Measurements from ENCODE around the gene EXOSC1.
"Not testable (repeated sequence)": the region's sequence is repeated elsewhere in the genome, so short reads cannot be mapped to it uniquely, and the experiment has no call there.

The EXOSC1 gene

DNA sequence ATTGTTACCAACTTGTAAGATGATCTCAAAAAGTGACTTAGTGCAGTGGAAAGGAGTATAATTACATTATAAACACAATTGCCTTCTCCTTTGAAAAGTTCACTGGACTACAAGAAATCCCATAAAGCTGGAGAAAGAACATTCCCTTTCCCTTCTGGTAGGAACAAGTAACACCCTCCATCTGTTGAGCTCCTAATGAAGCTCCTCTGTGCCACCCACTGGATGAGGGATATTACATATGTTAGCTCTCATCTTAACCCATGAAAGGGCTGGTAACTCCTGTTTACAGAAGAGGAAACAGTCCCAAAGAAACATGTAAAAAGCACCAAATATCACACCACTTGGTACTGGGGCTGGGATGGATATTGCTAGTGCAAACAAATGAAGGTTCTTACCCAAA, 11.8 kb downstream of the EXOSC1 start:
- Histone ChIP-seq H3K36me3 (ENCODE audit: control insufficient read depth, insufficient read depth, low read length, severe bottlenecking) (peaks cover 72% of the 10 kb centered on the region), H3K27me3 (replicated peaks; ENCODE audit: control insufficient read depth, insufficient read depth, low read length) (no peaks in the 10 kb centered on the region), H3K9ac (ENCODE audit: low read length) (no peak overlapping the region), H3K4me3 (ENCODE audit: low read length) (no peak overlapping the region), H3K4me1 (ENCODE audit: control insufficient read depth, insufficient read depth, low read length) (peaks cover 8% of the 10 kb centered on the region), H3K9me3 (ENCODE audit: control insufficient read depth, low read length) (no peaks in the 10 kb centered on the region)
- no peak for DNase-seq (ENCODE audit: low read depth)

DNA sequence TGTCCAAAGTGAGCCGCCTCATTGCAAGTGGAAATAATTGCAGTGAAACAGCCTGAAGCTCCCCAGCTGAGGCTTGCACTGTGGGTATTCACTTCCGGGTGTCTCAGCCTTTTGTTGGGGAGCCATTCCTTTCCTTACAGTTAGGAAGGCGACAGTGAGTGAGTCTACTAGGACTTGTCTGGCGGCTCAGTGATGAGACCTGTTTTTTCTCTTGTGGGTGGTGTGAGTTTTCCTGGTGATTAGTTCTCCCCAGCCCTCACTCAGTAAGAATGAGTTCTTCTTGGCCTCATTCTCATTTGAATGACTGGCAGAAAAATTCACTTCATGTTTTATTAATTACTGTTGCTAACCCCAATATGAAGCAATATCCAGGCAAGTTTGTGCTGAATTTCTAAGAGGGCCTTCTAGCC, 17.2 kb downstream of the EXOSC1 start:
- DNase-seq (ENCODE audit: low read depth) = peak; percentile 48
- H3K4me3 ChIP-seq (ENCODE audit: low read length) = peak overlapping the region; percentile 97
- peak overlapping the region; percentile 98 for H3K9ac ChIP-seq (ENCODE audit: low read length)
- H3K9me3 ChIP-seq (ENCODE audit: control insufficient read depth, low read length) = no peaks in the 10 kb centered on the region
- H3K27me3 ChIP-seq (replicated peaks; ENCODE audit: control insufficient read depth, insufficient read depth, low read length) = no peaks in the 10 kb centered on the region
- H3K4me1 ChIP-seq (ENCODE audit: control insufficient read depth, insufficient read depth, low read length) = peaks cover 37% of the 10 kb centered on the region
- peaks cover 32% of the 10 kb centered on the region for H3K36me3 ChIP-seq (ENCODE audit: control insufficient read depth, insufficient read depth, low read length, severe bottlenecking)

DNA sequence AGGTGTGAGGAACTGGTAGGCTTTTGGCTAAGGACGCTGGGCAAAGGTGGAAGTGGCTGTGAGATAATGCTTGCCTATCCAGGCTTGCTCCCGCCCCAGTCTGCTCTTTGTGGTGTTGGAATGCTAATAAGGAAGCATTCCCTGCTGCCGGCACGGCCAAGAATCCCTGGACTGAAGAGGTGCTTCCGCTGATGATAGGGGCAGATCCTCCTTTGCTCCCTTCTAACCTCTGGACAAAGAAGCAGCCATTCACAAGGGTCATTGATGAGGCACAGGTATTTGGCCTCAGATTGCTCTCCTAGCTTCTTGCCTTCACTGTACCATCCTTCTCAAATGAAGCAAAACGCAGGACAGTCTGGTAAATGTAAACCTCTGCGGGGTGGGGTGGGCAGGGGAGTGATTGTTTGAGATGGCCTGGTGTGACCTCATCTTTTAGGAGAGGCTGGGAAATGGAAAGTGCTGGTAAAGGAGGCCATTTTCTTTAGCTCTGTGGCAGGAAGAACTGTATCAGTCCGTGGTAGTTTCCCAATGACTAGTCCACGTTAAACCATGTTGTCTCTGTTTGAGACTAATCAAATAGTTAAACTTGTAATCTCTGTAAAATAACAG, 18.1 kb downstream of the EXOSC1 start:
- DNase-seq (ENCODE audit: low read depth) = peak; percentile 48
- Histone ChIP-seq H3K36me3 (ENCODE audit: control insufficient read depth, insufficient read depth, low read length, severe bottlenecking) (peaks cover 28% of the 10 kb centered on the region), H3K4me1 (ENCODE audit: control insufficient read depth, insufficient read depth, low read length) (peaks cover 40% of the 10 kb centered on the region), H3K4me3 (ENCODE audit: low read length) (peak overlapping the region; percentile 97), H3K27me3 (replicated peaks; ENCODE audit: control insufficient read depth, insufficient read depth, low read length) (no peaks in the 10 kb centered on the region), H3K9ac (ENCODE audit: low read length) (peak overlapping the region; percentile 98), H3K9me3 (ENCODE audit: control insufficient read depth, low read length) (no peaks in the 10 kb centered on the region)

DNA sequence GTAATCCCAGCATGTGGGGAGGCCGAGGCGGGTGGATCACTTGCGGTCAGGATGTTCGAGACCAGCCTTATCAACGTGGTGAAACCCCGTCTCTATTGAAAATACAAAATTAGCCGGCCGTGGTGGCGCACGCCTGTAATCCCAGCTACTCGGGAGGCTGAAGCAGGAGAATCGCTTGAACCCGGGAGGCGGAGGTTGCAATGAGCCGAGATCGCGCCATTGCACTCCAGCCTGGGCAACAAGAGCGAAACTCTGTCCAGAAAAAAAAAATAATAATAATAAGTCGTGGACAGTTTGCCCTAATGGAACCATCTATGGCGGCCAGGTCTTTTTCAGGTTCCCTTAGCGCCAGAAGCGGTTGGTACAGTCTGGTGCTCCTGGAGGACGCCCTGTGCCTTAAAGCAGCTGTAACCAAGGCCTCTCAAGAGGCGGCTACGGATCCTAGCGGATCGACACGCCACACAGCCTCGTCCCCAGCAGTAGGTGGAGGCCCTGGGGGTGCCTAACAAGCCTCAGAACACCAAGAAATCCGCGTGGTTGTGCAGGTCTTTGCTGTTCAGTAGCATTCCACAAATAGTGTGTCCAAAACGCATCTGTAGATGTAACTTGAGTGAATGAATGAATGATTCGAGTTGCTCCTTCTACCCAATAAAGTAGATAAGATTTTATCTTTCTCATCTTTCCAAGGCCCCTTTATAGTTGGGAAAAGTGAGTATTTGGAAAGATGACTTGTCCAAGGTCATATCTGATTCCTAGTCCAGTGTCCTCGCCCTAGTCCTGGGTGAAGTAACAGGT, 18.8 kb downstream of the EXOSC1 start:
- peak; percentile 51 for DNase-seq (ENCODE audit: low read depth)
- peak overlapping the region; percentile 98 for H3K9ac ChIP-seq (ENCODE audit: low read length)

DNA sequence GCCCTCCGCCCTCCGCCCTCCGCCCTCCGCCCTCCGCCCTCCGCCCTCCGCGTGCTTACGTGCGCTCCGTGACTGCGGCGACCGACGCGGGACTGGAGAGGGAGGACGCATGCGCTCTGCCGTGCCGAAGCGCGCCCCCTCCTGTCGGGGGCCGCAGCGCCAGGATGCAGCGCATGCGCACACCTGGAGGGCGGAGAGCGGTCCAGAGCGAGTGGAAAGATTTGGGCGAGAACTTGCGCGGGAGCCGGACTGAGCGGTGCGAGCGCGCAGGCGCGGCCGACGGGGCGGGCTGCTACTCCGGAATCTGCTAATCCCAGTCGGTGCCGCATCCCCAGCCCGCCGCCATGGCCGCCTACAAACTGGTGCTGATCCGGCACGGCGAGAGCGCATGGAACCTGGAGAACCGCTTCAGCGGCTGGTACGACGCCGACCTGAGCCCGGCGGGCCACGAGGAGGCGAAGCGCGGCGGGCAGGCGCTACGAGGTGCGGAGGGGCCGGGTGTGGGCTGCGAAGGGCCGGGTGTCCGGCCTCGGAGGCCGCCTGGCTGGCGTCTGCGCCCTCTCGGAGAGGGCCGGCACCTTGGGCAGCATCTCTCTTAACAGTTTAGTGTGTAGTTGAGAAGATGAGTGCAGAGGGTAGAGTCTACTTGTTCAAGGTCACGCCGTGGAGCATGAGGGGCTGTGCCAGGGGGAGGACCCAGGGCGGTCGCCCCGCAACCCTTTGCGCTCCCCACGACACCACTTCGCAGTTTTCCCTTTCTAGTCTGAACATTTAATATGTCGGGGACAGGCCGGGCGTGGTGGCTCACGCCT, 19.6 kb downstream of the EXOSC1 start, which contains the start of gene PGAM1:
TSS of gene PGAM1 (plus strand) at position 228 of the 812 bp plus-strand sequence. CDS start at position 345, 117 bp downstream.
- Histone ChIP-seq H3K36me3 (ENCODE audit: control insufficient read depth, insufficient read depth, low read length, severe bottlenecking) (peaks cover 17% of the 10 kb centered on the region), H3K4me1 (ENCODE audit: control insufficient read depth, insufficient read depth, low read length) (peaks cover 40% of the 10 kb centered on the region), H3K27me3 (replicated peaks; ENCODE audit: control insufficient read depth, insufficient read depth, low read length) (no peaks in the 10 kb centered on the region), H3K4me3 (ENCODE audit: low read length) (peak within 1 kb of the TSS; percentile 97), H3K9me3 (ENCODE audit: control insufficient read depth, low read length) (no peaks in the 10 kb centered on the region), H3K9ac (ENCODE audit: low read length) (peak within 1 kb of the TSS; percentile 98)
- peak; percentile 97 for DNase-seq (ENCODE audit: low read depth)

More for the DNA sequence above, 18.8 kb downstream of the EXOSC1 start:
- no peaks in the 10 kb centered on the region for H3K9me3 ChIP-seq (ENCODE audit: control insufficient read depth, low read length)
- peak overlapping the region; percentile 97 for H3K4me3 ChIP-seq (ENCODE audit: low read length)
- H3K36me3 ChIP-seq (ENCODE audit: control insufficient read depth, insufficient read depth, low read length, severe bottlenecking) = peaks cover 25% of the 10 kb centered on the region
- H3K4me1 ChIP-seq (ENCODE audit: control insufficient read depth, insufficient read depth, low read length) = peaks cover 40% of the 10 kb centered on the region
- H3K27me3 ChIP-seq (replicated peaks; ENCODE audit: control insufficient read depth, insufficient read depth, low read length) = no peaks in the 10 kb centered on the region

DNA sequence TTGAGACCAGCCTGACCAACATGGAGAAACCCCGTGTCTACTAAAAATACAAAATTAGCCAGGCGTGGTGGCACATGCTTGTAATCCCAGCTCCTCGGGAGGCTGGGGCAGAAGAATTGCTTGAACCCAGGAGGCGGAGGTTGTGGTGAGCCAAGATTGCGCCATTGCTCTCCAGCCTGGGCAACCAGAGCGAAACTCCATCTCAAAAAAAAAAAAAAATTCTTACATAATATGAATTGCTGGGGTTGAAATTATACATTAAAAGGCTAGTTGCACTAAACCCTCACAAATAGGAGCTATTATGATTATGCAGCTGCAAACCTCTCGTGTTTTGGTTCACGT, 22.1 kb downstream of the EXOSC1 start:
- H3K27me3 ChIP-seq (replicated peaks; ENCODE audit: control insufficient read depth, insufficient read depth, low read length); H3K9ac ChIP-seq (ENCODE audit: low read length); H3K9me3 ChIP-seq (ENCODE audit: control insufficient read depth, low read length); DNase-seq (ENCODE audit: low read depth); H3K4me3 ChIP-seq (ENCODE audit: low read length); H3K36me3 ChIP-seq (ENCODE audit: control insufficient read depth, insufficient read depth, low read length, severe bottlenecking): not testable (repeated sequence)
- H3K4me1 ChIP-seq (ENCODE audit: control insufficient read depth, insufficient read depth, low read length) = peaks cover 34% of the 10 kb centered on the region

DNA sequence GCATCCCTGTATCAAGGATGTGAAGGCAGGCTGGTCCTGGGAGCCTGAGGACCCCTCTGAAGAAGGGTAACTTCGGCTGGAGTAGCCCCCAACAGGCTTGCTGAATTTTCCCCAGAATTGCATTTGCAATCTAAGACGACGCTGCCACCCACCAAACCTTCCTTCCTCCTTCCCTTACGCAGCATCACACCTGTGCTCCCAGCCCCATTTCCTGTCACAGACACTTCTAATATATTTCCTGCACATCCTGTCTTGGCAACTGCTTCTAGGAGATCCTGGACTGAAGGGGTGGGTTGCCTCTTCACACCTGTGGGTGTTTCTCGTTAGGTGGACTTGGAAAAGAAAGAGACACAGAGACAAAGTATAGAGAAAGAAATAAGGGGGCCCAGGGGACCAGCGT, 29.2 kb downstream of the EXOSC1 start:
- no peaks in the 10 kb centered on the region for H3K9me3 ChIP-seq (ENCODE audit: control insufficient read depth, low read length)
- no peak overlapping the region for H3K9ac ChIP-seq (ENCODE audit: low read length)
- no peaks in the 10 kb centered on the region for H3K36me3 ChIP-seq (ENCODE audit: control insufficient read depth, insufficient read depth, low read length, severe bottlenecking)
- peaks cover 14% of the 10 kb centered on the region for H3K4me1 ChIP-seq (ENCODE audit: control insufficient read depth, insufficient read depth, low read length)
- no peak for DNase-seq (ENCODE audit: low read depth)
- no peak overlapping the region for H3K4me3 ChIP-seq (ENCODE audit: low read length)
- H3K27me3 ChIP-seq (replicated peaks; ENCODE audit: control insufficient read depth, insufficient read depth, low read length) = no peaks in the 10 kb centered on the region

DNA sequence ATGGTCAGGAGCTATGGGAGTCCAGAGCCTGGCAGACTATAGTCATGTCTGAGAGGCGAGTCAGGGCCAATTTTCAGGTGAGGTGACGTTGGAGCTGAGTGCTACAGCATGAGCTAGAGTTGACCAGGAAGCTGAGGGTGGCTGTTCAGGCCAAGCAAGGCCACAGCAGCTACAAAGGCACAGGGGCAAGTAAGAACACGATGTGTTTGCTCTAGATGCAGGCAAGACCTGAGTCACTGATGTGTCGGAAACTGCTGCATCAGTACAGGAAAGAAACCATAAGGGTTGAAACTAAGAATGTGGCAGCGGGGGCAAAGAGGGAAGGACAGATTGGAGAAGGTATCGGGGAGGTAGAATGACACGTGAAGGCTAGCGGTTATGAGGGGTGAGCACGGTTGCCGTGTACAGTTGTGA, 32.9 kb downstream of the EXOSC1 start:
- H3K9ac ChIP-seq (ENCODE audit: low read length) = no peak overlapping the region
- peaks cover 8% of the 10 kb centered on the region for H3K4me1 ChIP-seq (ENCODE audit: control insufficient read depth, insufficient read depth, low read length)
- DNase-seq (ENCODE audit: low read depth) = no peak
- H3K9me3 ChIP-seq (ENCODE audit: control insufficient read depth, low read length) = no peaks in the 10 kb centered on the region
- H3K4me3 ChIP-seq (ENCODE audit: low read length) = no peak overlapping the region
- H3K27me3 ChIP-seq (replicated peaks; ENCODE audit: control insufficient read depth, insufficient read depth, low read length) = no peaks in the 10 kb centered on the region
- H3K36me3 ChIP-seq (ENCODE audit: control insufficient read depth, insufficient read depth, low read length, severe bottlenecking) = no peaks in the 10 kb centered on the region

DNA sequence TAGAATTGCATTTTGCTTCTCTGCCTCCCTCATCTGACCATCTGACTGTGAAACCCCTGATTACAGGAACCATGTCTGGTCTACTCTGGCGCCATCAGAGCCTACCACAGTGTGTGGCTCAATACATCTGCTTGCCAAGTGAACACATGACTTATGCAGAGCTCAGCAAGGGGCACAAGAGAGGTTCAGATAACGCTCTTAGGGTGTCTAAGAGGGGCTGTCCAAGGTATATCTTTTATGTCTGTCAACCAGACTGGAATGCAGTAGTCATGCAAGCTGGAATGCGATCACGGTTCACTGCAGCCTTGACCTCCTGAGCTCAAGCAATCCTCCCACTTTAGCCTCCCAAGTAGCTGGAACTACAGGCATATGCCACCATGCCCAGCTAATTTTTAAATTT, 34.4 kb downstream of the EXOSC1 start:
- H3K4me1 ChIP-seq (ENCODE audit: control insufficient read depth, insufficient read depth, low read length) = peaks cover 11% of the 10 kb centered on the region
- no peak overlapping the region for H3K9ac ChIP-seq (ENCODE audit: low read length)
- no peaks in the 10 kb centered on the region for H3K9me3 ChIP-seq (ENCODE audit: control insufficient read depth, low read length)
- no peak overlapping the region for H3K4me3 ChIP-seq (ENCODE audit: low read length)
- no peaks in the 10 kb centered on the region for H3K27me3 ChIP-seq (replicated peaks; ENCODE audit: control insufficient read depth, insufficient read depth, low read length)
- no peak for DNase-seq (ENCODE audit: low read depth)
- no peaks in the 10 kb centered on the region for H3K36me3 ChIP-seq (ENCODE audit: control insufficient read depth, insufficient read depth, low read length, severe bottlenecking)

DNA sequence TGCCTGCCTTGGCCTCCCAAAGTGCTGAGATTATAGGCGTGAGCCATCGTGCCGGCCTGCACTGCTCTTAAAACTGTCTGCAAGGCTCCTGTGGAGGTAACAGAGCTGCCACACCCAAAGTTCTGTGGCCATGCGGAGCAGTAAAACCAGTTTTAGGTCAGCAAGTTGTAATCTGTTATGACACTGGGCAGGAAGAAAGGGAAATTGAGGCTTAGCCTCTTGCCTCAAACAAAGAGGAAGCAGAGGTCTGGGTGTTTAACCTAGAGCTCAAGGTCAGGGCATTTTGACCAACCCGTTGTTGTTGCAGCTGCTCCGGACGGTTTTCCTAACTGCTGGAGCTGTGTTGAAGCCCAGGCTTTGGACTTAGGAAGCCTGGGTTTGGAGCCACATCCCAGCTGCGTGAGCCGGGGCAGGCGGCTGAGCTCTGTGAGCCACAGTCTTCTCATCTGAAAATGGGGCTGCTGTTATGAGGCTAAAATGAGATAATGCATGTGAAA, 37.3 kb downstream of the EXOSC1 start:
- Histone ChIP-seq H3K4me1 (ENCODE audit: control insufficient read depth, insufficient read depth, low read length) (peaks cover 7% of the 10 kb centered on the region), H3K36me3 (ENCODE audit: control insufficient read depth, insufficient read depth, low read length, severe bottlenecking) (no peaks in the 10 kb centered on the region), H3K27me3 (replicated peaks; ENCODE audit: control insufficient read depth, insufficient read depth, low read length) (no peaks in the 10 kb centered on the region), H3K4me3 (ENCODE audit: low read length) (no peak overlapping the region), H3K9me3 (ENCODE audit: control insufficient read depth, low read length) (no peaks in the 10 kb centered on the region), H3K9ac (ENCODE audit: low read length) (no peak overlapping the region)
- no peak for DNase-seq (ENCODE audit: low read depth)

DNA sequence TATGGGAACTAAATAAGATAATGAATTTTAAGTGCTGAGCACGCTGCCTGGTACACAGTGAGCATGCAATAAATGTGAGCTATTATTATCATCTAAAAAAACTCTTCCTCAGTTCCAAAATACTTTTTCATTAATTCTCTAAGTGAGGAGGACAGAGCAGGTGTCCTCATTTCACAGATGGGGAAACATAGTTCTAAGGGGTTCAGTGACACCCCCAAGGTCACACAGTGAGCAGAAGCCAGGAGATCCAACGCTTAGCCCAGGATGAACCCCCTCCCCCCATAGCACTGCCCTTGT, 37.9 kb downstream of the EXOSC1 start:
- Histone ChIP-seq H3K9ac (ENCODE audit: low read length) (no peak overlapping the region), H3K4me1 (ENCODE audit: control insufficient read depth, insufficient read depth, low read length) (peaks cover 7% of the 10 kb centered on the region), H3K36me3 (ENCODE audit: control insufficient read depth, insufficient read depth, low read length, severe bottlenecking) (no peaks in the 10 kb centered on the region), H3K27me3 (replicated peaks; ENCODE audit: control insufficient read depth, insufficient read depth, low read length) (no peaks in the 10 kb centered on the region), H3K4me3 (ENCODE audit: low read length) (no peak overlapping the region), H3K9me3 (ENCODE audit: control insufficient read depth, low read length) (no peaks in the 10 kb centered on the region)
- DNase-seq (ENCODE audit: low read depth) = no peak

Measured in adipocyte (in vitro differentiated cells).